GM18519 (cell line): ENCODE data around the gene BICD1.

Experiments
- ATAC-seq: cut with Tn5 transposase; IDR thresholded peaks from one replicate; pipeline ENCODE4 v1.9.1; 2021; ENCODE audit warnings: mild to moderate bottlenecking, moderate library complexity; ENCODE audit not compliant: unreplicated experiment, low FRiP score

The BICD1 gene

DNA sequence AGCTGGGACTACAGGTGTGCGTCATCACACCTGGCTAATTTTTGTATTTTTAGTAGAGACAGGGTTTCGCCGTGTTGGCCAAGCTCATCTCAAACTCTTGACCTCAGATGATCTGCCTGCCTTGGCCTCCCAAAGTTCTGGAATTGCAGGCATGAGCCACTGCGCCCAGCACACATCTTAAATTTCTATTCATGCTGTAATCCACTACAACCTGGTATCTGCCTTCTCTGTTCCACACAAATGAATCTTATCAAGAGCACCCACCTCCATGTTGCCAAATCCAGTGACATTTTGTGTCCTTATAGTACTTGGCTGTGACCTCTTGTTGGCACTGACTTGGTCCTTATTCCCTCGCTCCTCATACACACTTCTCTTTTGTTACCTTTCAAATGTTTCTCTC is 5.8 kb upstream of the BICD1 start:
- no peak for ATAC-seq

DNA sequence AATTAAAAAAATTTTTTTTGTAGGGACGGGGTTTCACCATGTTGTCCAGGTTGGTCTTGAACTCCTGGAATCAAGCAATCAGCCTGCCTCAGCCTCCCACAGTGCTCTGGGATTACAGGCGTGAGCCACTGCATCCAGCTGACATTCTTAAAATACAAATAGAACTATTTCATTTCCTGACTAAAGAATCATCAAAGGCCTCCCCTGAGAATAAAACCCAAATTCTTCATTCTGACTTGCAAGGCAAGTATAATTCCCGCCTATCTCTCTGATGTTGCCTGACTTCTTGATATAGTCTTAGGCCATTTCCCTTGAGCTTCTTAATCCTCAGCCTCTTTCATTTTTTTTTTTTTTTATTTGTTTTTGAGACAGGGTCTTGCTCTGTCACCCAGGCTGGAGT is 4.4 kb upstream of the BICD1 start:
- no peak for ATAC-seq

- no peak for ATAC-seq
These were observed 1.9 kb upstream of the BICD1 start for GRCh38 chr12:32104572-32105355.

- ATAC-seq: no peak
These were observed 596 bp upstream of the BICD1 start for GRCh38 chr12:32105986-32106516.

- no peak for ATAC-seq
These were observed 966 bp downstream of the BICD1 start for GRCh38 chr12:32107359-32108267.

GRCh38 chr12:32108787-32109186 is 2.1 kb downstream of the BICD1 start:
- ATAC-seq: no peak

- ATAC-seq: no peak
These were observed 3.8 kb downstream of the BICD1 start for GRCh38 chr12:32110417-32110816.

DNA sequence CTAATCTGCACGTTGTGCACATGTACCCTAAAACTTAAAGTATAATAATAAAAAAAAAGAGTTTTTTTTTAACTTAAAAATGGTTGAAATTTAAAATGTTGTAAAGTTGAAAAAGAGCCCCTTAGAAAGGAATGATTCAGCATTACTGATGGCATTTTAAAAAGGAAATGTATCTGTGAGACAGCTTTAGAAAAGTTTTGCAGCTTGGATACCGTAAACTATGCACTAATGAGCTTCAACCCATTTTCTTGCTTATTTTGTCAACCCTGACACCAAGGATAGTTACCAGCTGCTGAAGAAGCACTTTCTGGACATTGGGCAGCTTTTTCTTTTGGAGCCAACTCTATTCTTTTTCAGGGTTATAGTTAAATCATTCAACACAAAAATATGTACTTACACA is 4.3 kb downstream of the BICD1 start:
- no peak for ATAC-seq

GRCh38 chr12:32115404-32116104 is 8.9 kb downstream of the BICD1 start:
- ATAC-seq: no peak

GRCh38 chr12:32116897-32117296 is 10.2 kb downstream of the BICD1 start:
- ATAC-seq: no peak

DNA sequence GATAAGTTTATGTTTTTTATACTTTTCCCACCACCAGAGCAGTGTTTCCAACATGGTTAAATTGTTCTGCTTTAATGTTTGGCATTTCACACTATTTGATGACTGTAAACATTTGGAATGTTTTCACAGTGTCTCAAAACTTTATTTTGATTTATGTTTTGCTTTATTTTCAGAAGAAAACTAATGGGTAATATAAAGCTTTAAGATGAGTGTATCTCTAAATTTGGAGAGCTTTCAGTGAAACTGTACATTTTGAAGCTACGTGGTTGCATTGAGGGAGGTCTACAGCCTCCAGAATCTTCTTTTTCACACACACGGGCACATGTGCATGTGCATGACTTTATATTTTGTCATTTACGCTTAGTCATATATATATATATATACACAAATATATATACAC is 10.7 kb downstream of the BICD1 start:
- no peak for ATAC-seq

DNA sequence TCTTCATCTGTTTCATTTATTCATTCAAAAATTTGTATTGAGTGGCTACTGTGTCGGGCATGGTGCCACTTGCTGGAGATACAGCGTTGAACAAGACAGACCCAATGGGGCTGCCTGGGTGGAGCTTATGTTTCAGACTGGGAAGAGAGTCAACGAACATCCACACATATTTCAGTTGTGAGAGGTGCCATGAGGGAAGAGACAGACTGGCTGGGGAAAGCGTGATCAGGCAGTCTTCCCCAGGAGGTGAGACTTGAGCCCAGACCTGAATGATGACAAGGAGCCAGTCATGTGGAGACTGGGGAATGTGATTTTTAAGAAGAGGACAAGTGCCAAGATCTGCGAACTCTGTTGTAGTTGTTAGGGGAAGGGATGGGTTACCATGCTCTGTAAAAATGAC is 12.2 kb downstream of the BICD1 start:
- no peak for ATAC-seq

- peak; percentile 69 for ATAC-seq
These were observed 13.8 kb downstream of the BICD1 start for GRCh38 chr12:32120419-32120818.

DNA sequence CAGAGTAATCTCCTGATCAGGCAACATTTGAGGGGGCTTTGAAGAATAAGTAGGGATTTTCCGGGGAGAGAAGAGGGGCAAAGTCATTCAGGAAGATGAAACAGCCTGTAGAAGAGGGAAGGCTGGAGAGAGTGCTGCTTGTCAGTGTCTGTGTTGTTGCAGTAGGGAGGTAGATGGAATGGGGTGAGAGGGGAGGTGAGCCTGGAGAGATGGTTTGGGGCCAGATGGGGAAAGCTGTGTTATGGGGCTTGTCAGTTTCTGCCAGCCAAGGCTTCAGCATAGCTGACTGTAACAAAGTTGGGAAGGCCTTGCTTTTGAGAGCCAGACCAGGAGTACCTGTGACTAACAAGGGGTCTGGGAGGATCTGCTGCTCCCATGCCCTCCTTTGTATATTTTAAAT is 18.0 kb downstream of the BICD1 start:
- no peak for ATAC-seq

DNA sequence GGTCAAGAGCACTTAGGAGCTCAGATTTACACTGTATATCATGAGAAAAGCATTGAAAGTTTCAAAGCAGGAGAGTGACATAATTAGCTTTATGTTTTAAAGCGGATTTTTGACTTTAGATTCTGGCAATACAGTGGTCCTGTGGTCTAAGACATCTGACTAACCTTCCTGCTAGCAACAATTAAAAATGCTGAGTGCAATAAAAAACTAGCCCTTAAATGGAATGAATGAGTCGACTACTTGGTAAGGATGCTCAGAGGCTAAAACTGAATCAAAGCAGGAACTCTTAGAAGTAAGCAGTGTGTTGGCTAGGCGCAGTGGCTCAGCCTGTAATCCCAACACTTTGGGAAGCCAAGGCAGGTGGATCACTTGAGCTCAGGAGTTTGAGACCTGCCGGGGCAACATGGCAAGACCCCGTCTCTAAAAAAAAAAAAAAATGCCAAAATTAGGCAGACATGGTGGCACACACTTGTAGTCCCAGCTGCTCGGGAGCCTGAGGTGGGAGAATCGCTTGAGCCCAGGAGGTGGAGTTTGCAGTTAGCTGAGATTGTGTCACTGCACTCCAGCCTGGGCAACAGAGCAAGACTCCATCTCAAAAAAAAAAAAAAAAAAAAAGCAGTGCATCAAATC is 18.9 kb downstream of the BICD1 start:
- no peak for ATAC-seq

DNA sequence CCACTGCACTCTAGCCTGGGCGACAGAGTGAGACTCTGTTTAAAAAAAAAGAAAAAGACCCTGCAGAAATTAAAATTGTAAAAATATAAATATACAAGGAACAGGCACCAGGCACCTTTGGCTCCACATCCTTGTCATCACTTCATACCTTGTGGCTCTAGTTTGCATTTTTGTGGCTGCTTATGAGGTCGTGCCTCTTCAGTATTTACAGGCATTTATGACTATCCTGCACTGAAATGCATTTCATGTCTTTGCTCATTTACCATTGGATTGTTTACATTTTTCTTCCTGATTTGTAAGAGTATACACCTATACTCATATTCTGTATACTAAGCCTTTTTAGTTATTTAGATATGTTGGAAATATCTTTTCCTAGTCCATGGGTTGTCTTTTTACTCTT is 20.1 kb downstream of the BICD1 start:
- ATAC-seq: no peak

DNA sequence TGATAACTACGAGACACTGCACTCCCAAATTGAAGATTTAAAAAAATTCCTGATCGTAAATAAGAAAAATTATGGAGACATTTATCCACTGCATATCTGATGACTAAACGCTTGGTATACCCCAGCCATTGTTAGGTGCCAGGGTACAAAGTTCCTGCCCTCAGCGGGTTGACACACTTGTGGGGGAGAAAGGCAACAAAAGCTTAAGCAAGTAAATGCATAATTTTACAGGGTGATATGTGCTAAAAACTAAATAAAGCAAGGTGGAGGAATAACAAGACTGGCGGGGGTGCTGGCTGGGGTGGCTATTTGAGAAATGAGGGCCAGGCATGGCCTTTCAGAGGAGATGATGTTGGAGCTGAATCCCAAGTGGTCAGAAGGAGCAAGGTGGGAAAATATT is 25.0 kb downstream of the BICD1 start:
- no peak for ATAC-seq

DNA sequence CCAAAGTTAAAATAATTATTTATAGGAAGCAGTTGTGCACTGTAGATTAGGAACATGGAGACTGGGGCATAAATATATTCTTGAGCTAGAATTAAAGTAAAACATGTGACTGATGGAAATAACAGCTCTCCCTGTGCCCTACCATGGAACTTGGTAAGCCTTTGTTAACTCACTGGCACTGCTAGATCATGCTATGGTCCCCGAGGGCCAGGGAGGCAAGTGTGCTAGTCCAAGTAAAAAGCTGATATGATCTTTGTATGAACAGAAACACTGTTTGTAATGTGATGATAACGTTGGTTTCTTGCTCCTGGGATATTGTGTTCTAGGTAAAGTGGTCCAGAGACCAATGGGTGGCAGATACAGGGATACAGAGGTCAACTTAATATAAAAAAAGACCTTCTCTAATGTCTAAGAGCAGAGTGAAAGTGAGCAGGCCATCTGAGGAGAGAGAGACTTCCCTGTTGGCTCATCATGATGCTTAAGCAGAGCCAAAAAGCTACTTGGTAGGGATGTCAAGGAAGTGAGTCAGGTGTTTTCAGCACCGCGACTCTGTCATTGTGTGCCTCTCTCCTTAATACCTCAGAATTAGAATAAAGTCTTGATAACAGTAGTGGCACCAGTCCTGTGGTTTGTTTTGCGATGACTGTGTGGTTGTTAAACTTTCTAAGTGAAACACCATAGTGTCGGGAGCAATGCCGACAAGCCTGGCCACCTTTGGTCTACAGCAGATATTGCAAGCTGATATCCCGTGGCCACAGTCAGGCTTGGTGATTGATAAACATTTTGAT is 27.6 kb downstream of the BICD1 start:
- ATAC-seq: no peak

DNA sequence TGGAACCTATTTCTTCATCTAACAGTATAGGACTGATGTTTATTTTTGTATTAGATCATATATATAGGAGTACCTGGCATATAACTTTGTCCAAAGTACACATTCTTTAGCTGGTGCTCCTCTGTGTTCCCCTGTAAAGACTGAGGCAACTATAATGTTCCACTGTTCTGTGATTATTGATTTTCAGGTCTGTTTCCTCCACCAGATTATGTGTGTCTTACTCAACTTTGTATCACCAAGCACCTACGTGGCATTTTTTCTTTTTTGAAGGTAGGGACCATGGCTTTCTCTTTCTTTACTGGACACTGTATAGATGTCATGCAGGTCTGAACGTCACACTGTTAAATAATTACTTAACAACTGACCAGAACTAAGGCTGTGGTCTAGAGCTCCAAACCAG is 29.3 kb downstream of the BICD1 start:
- no peak for ATAC-seq

DNA sequence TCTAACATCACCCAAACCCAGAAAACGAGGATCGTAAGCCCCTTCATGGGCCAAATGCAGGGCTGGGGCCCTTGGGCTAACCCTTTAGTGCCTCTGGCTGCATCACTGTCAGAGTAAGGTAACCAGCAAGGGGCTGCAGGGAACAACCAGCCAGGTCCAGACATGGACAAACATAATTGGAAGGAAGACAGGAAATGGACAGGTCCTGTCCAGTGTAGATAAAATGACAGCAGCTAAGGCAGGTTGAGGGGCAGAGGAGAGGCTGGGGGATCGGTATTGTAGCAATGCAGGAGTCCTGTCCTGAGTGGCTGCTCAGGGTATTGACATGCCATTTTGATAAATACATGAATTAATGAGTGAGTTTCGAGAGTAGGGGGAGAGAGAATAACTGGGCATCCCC is 29.8 kb downstream of the BICD1 start:
- no peak for ATAC-seq
